Pons (tissue), 1 donor: ENCODE data around the gene OSBP.

Source experiments
- DNase-seq: peaks from one replicate; pipeline ENCODE4 v3.0.0-alpha.2; 2016; ENCODE audit warnings: low spot score

OSBP gene

GRCh38 chr11:59607703-59608454 lies 7.7 kb downstream of the OSBP start:
- no peak for DNase-seq

- no peak for DNase-seq
Measured at GRCh38 chr11:59602432-59602831, 13.1 kb downstream of the OSBP start.

DNA sequence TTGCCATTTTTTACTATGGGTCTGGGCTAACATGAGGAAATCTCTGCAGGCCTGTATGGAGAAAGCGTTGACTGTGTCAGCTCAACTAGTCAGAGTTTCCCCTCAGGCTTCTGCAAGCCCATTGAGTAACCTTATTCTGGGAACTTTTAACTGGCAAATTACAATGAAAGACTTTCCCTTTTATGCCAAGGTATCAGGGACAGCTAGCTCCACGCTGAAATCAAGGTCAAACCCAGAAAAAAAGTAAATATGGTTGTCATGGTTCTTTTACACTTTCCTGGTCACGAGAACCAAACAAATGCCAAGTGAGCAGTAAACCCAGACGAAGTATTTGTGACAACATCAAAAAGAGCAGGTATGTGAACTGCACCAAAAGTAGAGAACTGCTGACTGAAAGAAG lies 13.8 kb downstream of the OSBP start:
- no peak for DNase-seq

GRCh38 chr11:59600636-59601035 lies 14.9 kb downstream of the OSBP start:
- no peak for DNase-seq

DNA sequence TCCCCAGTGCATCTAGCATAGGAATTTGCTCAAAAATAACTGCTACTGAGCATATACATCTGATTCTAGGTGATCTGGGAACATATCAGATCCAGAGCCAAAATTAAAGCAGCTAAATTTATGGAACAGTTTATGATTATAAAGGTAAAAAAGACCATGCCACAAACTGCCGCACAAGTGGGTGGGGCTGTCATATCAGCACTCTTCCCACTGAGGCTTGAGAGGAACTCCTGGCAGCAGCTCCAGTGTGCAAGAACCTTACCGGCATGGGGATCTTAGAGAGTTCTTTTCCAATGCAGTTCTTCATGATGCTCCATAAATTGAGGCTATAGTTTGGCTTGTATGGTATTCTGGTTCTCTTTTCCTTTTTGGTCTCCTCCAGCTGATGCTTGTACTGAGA lies 15.3 kb downstream of the OSBP start:
- no peak for DNase-seq

- DNase-seq = no peak
Measured at GRCh38 chr11:59598961-59599360, 16.6 kb downstream of the OSBP start.

DNA sequence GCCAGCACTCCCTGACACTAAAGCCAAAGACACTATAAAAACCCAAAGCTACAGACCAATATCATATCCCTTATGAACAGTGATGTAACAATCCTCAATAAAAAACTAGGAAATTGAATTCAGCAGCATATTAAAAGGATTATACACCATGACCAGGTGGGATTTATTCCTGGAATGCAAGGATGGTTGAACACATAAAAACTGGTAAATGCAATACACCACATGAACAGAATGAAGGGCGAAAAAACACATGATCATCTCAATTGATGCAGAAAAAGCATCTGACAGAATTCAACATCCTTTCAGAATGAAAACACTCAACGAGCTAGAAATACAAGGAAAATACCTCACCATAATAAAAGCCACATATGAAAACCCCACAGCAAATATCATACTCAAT lies 31.3 kb downstream of the OSBP start:
- no peak for DNase-seq

GRCh38 chr11:59582006-59582405 lies 33.6 kb downstream of the OSBP start:
- no peak for DNase-seq

- no peak for DNase-seq
Measured at GRCh38 chr11:59578369-59578768, 37.2 kb downstream of the OSBP start.

- DNase-seq = no peak
Measured at GRCh38 chr11:59575505-59575904, 40.1 kb downstream of the OSBP start.

DNA sequence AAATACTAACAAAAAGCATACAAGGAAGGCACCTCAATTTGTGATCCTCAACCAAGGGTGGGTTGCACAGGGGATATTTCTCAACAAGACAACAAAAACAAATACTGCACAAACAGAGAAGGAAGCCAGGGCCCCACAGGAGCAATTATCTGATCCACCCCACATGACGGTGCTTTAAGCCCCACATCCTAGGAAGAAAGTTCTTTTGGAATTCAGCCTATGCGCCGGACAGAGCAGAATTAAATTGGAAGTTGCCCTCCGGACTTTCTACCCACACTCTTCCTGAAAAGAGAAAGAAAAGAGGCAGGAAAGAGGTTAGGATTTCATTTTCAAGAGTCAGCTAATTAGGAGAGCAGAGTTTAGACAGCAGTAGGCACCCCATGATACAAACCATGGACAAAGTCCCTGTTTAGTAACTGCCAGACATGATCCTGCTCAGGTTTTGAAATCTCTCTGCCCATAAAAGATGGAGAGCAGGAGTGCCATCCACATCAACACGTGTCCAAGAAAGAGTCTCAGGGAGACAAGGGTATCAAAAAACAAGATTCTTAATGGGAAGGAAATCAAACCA lies 40.6 kb downstream of the OSBP start:
- DNase-seq = no peak

GRCh38 chr11:59574467-59574866 lies 41.1 kb downstream of the OSBP start:
- no peak for DNase-seq

DNA sequence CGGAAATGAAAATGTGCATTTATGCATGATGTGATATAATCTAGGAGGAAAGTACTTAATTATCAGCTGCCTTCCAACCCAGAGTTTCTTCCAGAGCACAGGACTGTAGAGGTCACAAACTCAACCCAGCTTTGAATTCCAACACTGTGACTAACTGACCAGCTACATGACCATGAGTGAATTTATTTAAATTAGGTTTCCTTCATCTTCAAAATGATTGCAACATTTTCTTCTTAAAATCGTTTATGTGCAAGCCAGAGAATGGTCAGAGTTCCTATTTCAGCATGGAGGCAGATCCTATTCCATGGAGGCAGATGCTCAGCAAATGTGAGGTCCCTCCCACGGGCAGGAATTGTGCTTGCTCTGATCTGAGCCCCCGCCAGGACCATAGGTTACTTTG lies 42.4 kb downstream of the OSBP start:
- DNase-seq = no peak

- no peak for DNase-seq
Measured at GRCh38 chr11:59572091-59572490, 43.5 kb downstream of the OSBP start.

GRCh38 chr11:59562292-59562691 lies 53.3 kb downstream of the OSBP start:
- no peak for DNase-seq

GRCh38 chr11:59560702-59561473 lies 54.7 kb downstream of the OSBP start:
- peak; percentile 71 for DNase-seq

- DNase-seq = peak; percentile 86
Measured at GRCh38 chr11:59560290-59560701, 55.3 kb downstream of the OSBP start.

DNA sequence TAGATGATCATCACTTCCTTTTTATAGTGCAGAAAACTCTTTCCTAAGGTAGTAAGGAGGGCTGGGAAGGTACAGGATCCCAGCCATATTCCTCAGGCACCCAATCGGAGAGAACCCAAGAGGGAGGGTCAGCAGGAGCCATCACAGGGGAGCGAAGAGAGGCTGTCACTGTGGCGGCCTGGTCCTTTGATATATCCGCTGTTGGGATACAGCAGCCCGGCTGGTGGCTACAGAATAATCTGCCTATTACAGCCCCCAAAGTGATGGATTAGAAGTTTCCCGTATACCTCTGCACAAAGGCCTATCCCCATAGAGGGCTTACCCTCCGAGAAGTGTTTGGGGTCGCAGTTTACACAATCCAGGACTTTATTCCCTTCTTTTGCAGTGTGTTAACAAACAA lies 55.7 kb downstream of the OSBP start:
- DNase-seq = no peak

- peak; percentile 48 for DNase-seq
Measured at GRCh38 chr11:59558270-59558643, 57.3 kb downstream of the OSBP start.

- DNase-seq = peak; percentile 50
Measured at GRCh38 chr11:59556917-59557348, 58.6 kb downstream of the OSBP start.

DNA sequence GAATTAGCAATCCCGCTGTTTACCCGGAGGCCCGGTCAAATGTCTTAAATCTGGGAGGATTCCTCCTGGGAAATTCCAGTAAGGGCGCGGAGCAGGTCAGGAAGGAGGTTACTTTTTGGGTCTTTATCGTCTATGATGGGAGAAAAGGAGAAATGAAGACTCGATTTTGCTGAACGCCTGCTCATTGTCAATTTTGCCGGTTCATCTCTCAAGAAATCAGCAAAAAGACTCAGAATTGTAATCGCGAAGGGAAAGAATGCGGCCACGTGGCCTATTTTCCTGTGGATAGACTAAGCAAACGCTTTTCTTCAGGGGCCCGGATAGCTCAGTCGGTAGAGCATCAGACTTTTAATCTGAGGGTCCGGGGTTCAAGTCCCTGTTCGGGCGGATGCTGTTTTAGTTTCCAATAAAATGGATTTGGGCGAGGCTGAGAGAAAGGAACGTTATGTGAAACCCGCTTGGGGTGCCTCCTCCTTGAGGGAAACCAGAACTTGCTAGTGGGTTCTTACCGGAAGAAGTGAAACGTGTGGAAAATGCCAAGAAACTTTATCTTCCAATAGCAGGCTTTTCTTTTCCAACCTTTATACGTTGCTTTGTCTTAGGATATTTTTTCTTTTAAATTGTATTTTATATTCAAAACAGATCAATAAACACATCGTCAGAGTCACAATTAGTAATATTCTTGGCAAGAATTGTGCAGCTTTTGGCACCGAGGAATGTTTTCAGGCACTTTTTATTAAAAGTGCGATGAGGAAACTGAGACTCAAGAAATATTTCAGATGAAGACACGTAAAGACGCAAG lies 59.3 kb downstream of the OSBP start:
- DNase-seq = peak; percentile 70

DNA sequence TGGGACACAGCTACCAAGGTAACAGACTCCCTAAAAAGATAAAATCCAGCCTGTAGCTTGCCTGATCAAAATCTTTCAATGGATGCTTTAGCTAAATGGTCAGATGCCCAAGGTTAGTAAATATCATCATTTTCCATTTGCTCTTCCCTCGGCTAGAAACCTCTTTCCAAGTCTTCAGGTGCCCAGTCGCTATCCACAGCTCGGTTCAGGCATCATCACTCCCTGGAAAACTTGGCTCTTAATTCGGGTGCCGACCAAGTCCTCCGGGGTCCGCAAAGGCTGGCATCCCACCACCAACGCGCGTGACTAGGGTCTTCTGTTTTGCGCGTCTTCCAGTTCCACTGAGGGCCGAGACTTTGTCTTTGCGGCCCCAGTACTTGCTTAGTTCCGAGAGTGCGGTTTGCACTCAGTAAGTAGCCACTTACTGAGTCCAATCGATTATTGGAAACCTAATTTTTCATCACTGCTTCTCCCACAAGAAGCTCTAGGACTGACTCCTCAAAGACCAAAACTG lies 59.9 kb downstream of the OSBP start:
- DNase-seq = peak; percentile 20
